PC-9 (cell line): ENCODE measurements around the gene SLC36A2. TPM values are rescaled to one million over a fixed set of nuclear protein-coding genes. Genes with fewer than 3 reads are reported as not detected.

Source experiments
- BruUV-seq: library from RNA; stranded (reverse); fragments of 400-500 nt; replicated peaks from 2 replicates; lab custom pipeline; 2021; lab: Mats Ljungman, UMichigan
- CTCF ChIA-PET: fragments of 300-600 bp; sonication (Branson Sonifier 250); formaldehyde crosslinking; loops from one replicate; lab custom pipeline; 2022; ENCODE audit warnings: antibody characterized with exemption; lab: Charles Lee
- POLR2A ChIA-PET: fragments of 300-600 bp; sonication (Branson Sonifier 250); formaldehyde crosslinking; loops from one replicate; lab custom pipeline; 2022; ENCODE audit warnings: antibody characterized with exemption; ENCODE audit not compliant: unreplicated experiment; lab: Charles Lee
- DNase-seq, 2 experiments: peaks; one replicate each; pipeline versions ENCODE4 v3.0.0 to v3.0.0-alpha.2; 2015 to 2022; ENCODE audit warnings: mixed read lengths in 1 of 2
- H2AFZ ChIP-seq: fragments of 200-600 bp; sonication (generic); 2 replicates; pipeline ENCODE4 v1.8.1; 2017; ENCODE audit warnings: antibody characterized with exemption
- H3F3A ChIP-seq: fragments of 200-600 bp; sonication (generic); 2 replicates; pipeline ENCODE4 v1.8.1; 2017; ENCODE audit warnings: antibody characterized with exemption, mild to moderate bottlenecking, low read depth; ENCODE audit not compliant: insufficient read depth
- H3K27ac ChIP-seq: fragments of 200-600 bp; sonication (generic); 2 replicates; pipeline ENCODE4 v1.6.1; 2016; ENCODE audit warnings: mixed run types
- H3K27me3 ChIP-seq: fragments of 200-600 bp; sonication (generic); 2 replicates; pipeline ENCODE4 v1.6.1; 2016; ENCODE audit warnings: low read depth, mixed run types; ENCODE audit not compliant: insufficient read depth
- H3K36me3 ChIP-seq: fragments of 200-600 bp; sonication (generic); 2 replicates; pipeline ENCODE4 v1.6.1; 2016; ENCODE audit warnings: low read depth, mixed run types
- H3K4me1 ChIP-seq: fragments of 200-600 bp; sonication (generic); replicated peaks from 2 replicates; pipeline ENCODE4 v1.6.1; 2016; ENCODE audit warnings: mixed run types; ENCODE audit not compliant: insufficient read depth
- H3K4me2 ChIP-seq: fragments of 200-600 bp; sonication (generic); 2 replicates; pipeline ENCODE4 v1.6.1; 2017; ENCODE audit warnings: mixed run types
- H3K4me3 ChIP-seq: fragments of 200-600 bp; sonication (generic); 2 replicates; pipeline ENCODE4 v1.6.1; 2016; ENCODE audit warnings: mixed run types
- H3K79me2 ChIP-seq: fragments of 200-600 bp; sonication (generic); 2 replicates; pipeline ENCODE4 v1.6.1; 2017; ENCODE audit warnings: low read depth, mixed run types
- H3K9me2 ChIP-seq: fragments of 200-600 bp; sonication (generic); 2 replicates; pipeline ENCODE4 v1.8.1; 2017; ENCODE audit warnings: mild to moderate bottlenecking; ENCODE audit not compliant: insufficient read depth
- H3K9me3 ChIP-seq: fragments of 200-600 bp; sonication (generic); 2 replicates; pipeline ENCODE4 v1.8.1; 2016; ENCODE audit warnings: low read depth; ENCODE audit not compliant: insufficient read depth
- H4K20me1 ChIP-seq: fragments of 200-600 bp; sonication (generic); 2 replicates; pipeline ENCODE4 v1.8.1; 2017; ENCODE audit not compliant: insufficient read depth
- CTCF ChIP-seq: fragments of 200-600 bp; sonication (generic); conservative IDR thresholded peaks from 2 replicates; pipeline ENCODE4 v1.6.1; 2017; ENCODE audit warnings: mixed run types, antibody characterized with exemption, mild to moderate bottlenecking, moderate library complexity
- EZH2 ChIP-seq: fragments of 200-600 bp; sonication (generic); IDR thresholded peaks from 2 replicates; pipeline ENCODE4 v1.8.0; 2017; ENCODE audit warnings: antibody characterized with exemption, low read depth
- intact Hi-C: fragments of 100-400 bp; cut with micrococcal nuclease; formaldehyde crosslinking; loops from one replicate; pipeline ENCODE4 v1.10.0; 2022; ENCODE audit not compliant: unreplicated experiment
- total RNA-seq: library from RNA; stranded (reverse); gene quantifications from 2 replicates; pipeline ENCODE4 v1.2.3, GENCODE V29; 2021

Gene SLC36A2
- total RNA-seq, 1 experiment from 2014 or later = not detected

GRCh38 chr5:151295791-151296477, 51.4 kb downstream of the SLC36A2 start:
- ChIA-PET CTCF (no interaction called here), POLR2A (interaction anchor here (0.7 kb wide), 1 partner anchor 1176 kb away, joined by 3 read pairs; no protein-coding TSS in a partner anchor)
- no peak overlapping the region for H3K4me2 ChIP-seq
- H3K9me2 ChIP-seq = no peaks in the 10 kb centered on the region
- H3K27ac ChIP-seq = no peak overlapping the region
- no peak overlapping the region for H3K4me3 ChIP-seq
- H3K4me1 ChIP-seq = 0 out of 2 replicates have a peak, but pooled peaks cover 4% of the 10 kb centered on the region
- BruUV-seq = no TSS peak
- no peak for TF ChIP-seq CTCF
- no peak for TF ChIP-seq EZH2
- H3K27me3 ChIP-seq = peaks cover 4% of the 10 kb centered on the region; the same call in 1 of the 2 replicates
- H3K79me2 ChIP-seq = no peaks in the 10 kb centered on the region
- no peaks in the 10 kb centered on the region for H4K20me1 ChIP-seq
- intact Hi-C loops = no loop called here
- no peaks in the 10 kb centered on the region for H3K9me3 ChIP-seq
- no peak overlapping the region for H2AFZ ChIP-seq
- no peak for DNase-seq
- no peaks in the 10 kb centered on the region for H3F3A ChIP-seq
- H3K36me3 ChIP-seq = no peaks in the 10 kb centered on the region

GRCh38 chr5:151295138-151295537, 52.2 kb downstream of the SLC36A2 start:
- ChIA-PET CTCF (no interaction called here), POLR2A (interaction anchor here (0.7 kb wide), 1 partner anchor 1177 kb away, joined by 3 read pairs; no protein-coding TSS in a partner anchor)
- no TSS peak for BruUV-seq
- H2AFZ ChIP-seq = no peak overlapping the region
- no peaks in the 10 kb centered on the region for H4K20me1 ChIP-seq
- peak in 1 of 2 experiments; percentile 48 for DNase-seq
- no peak for TF ChIP-seq CTCF
- TF ChIP-seq EZH2 = no peak
- 0 out of 2 replicates have a peak, but pooled peaks cover 4% of the 10 kb centered on the region for H3K4me1 ChIP-seq
- no peaks in the 10 kb centered on the region for H3K9me3 ChIP-seq
- no peaks in the 10 kb centered on the region for H3K79me2 ChIP-seq
- H3K9me2 ChIP-seq = no peaks in the 10 kb centered on the region
- H3K27me3 ChIP-seq = peaks cover 4% of the 10 kb centered on the region; the same call in 1 of the 2 replicates
- no peaks in the 10 kb centered on the region for H3K36me3 ChIP-seq
- H3F3A ChIP-seq = no peaks in the 10 kb centered on the region
- H3K4me3 ChIP-seq = no peak overlapping the region
- intact Hi-C loops = no loop called here
- no peak overlapping the region for H3K4me2 ChIP-seq
- no peak overlapping the region for H3K27ac ChIP-seq

- Histone ChIP-seq H3K9me3 (no peaks in the 10 kb centered on the region), H3K4me1 (0 out of 2 replicates have a peak, but pooled peaks cover 4% of the 10 kb centered on the region), H4K20me1 (no peaks in the 10 kb centered on the region), H3K36me3 (no peaks in the 10 kb centered on the region), H3K4me3 (no peak overlapping the region), H3K4me2 (no peak overlapping the region), H2AFZ (no peak overlapping the region), H3K27ac (no peak overlapping the region), H3F3A (no peaks in the 10 kb centered on the region), H3K27me3 (no peaks in the 10 kb centered on the region), H3K9me2 (no peaks in the 10 kb centered on the region), H3K79me2 (no peaks in the 10 kb centered on the region)
- POLR2A ChIA-PET = no interaction called here
- TF ChIP-seq EZH2 = no peak
- TF ChIP-seq CTCF = no peak
- DNase-seq = no peak
- CTCF ChIA-PET = interaction anchor here (0.6 kb wide), 1 partner anchor 58 kb away, joined by 4 read pairs; no protein-coding TSS in a partner anchor
- BruUV-seq = no TSS peak
- intact Hi-C loops = no loop called here
These were observed 53.7 kb downstream of the SLC36A2 start for GRCh38 chr5:151293624-151294023.
